HepG2 (cell line): ENCODE measurements around the gene LAPTM4A. TPM values are rescaled to one million over a fixed set of nuclear protein-coding genes. Genes with fewer than 3 reads are reported as not detected.

Experiments used
- ATF2 ChIP-seq: sonication (generic); formaldehyde crosslinking; IDR thresholded peaks from 2 replicates; pipeline ENCODE4 v1.4.0; 2020; ENCODE audit warnings: missing genetic modification reagents
- ETS1 ChIP-seq: sonication (generic); formaldehyde crosslinking; IDR thresholded peaks from 2 replicates; pipeline ENCODE4 v1.4.0; 2020; ENCODE audit warnings: missing genetic modification reagents
- GRHL1 ChIP-seq: sonication (generic); formaldehyde crosslinking; conservative IDR thresholded peaks from 2 replicates; pipeline ENCODE4 v1.8.0; 2022; ENCODE audit warnings: missing genetic modification reagents
- KLF9 ChIP-seq: IDR thresholded peaks from 2 replicates; pipeline ENCODE4 v1.6.1; 2016; ENCODE audit warnings: low read depth
- MBNL3 ChIP-seq: fragments of 250-450 bp; sonication (Bioruptor Pico); conservative IDR thresholded peaks from 2 replicates; pipeline ENCODE4 v1.8.0; 2022; ENCODE audit warnings: mild to moderate bottlenecking, inconsistent platforms
- NFE2L2 ChIP-seq: fragments of 150-350 bp; IDR thresholded peaks from 2 replicates; pipeline ENCODE4 v1.6.1; 2014; ENCODE audit warnings: low read length
- NFIC ChIP-seq: IDR thresholded peaks from 2 replicates; pipeline ENCODE4 v1.6.1; 2012; ENCODE audit warnings: mild to moderate bottlenecking, low read length, inconsistent platforms
- SALL1 ChIP-seq: sonication (generic); formaldehyde crosslinking; IDR thresholded peaks from 2 replicates; pipeline ENCODE4 v1.8.0; 2022; ENCODE audit warnings: mild to moderate bottlenecking, missing genetic modification reagents
- SNAPC4 ChIP-seq: sonication (generic); formaldehyde crosslinking; IDR thresholded peaks from 2 replicates; pipeline ENCODE4 v1.4.0; 2020; ENCODE audit warnings: mild to moderate bottlenecking, missing genetic modification reagents
- TRAFD1 ChIP-seq: sonication (generic); formaldehyde crosslinking; IDR thresholded peaks from 2 replicates; pipeline ENCODE4 v1.5.1; 2020; ENCODE audit warnings: missing genetic modification reagents, mild to moderate bottlenecking, borderline replicate concordance
- ZBTB25 ChIP-seq: IDR thresholded peaks from 2 replicates; pipeline ENCODE4 v1.6.1; 2018; ENCODE audit warnings: missing genetic modification reagents
- ZNF275 ChIP-seq: sonication (generic); formaldehyde crosslinking; IDR thresholded peaks from 2 replicates; pipeline ENCODE4 v1.8.0; 2022; ENCODE audit warnings: missing genetic modification reagents, mild to moderate bottlenecking, inconsistent platforms, borderline replicate concordance
- ZNF564 ChIP-seq: sonication (generic); formaldehyde crosslinking; IDR thresholded peaks from 2 replicates; pipeline ENCODE4 v1.8.1; 2023; ENCODE audit warnings: mild to moderate bottlenecking, missing genetic modification reagents
- ZNF772 ChIP-seq: sonication (generic); formaldehyde crosslinking; IDR thresholded peaks from 2 replicates; pipeline ENCODE4 v1.5.0; 2020; ENCODE audit warnings: mild to moderate bottlenecking, missing genetic modification reagents
- polyA plus RNA-seq, 8 experiments: library from polyadenylated mRNA; depleted of rRNA in 3 of 8; stranded (reverse) in 7 of 8; unstranded in 1 of 8; fragments of >200 nt; fragmentation: Illumina TruSeq in 4 of 8; extraction: Trizol in 4 of 8; gene quantifications; 2 replicates each; pipeline versions ENCODE4 v1.2.1 to v1.2.3, GENCODE V29; 2011 to 2016; ENCODE audit warnings: low read depth in 4 of 8, missing spikeins in 1 of 8, mixed read lengths in 1 of 8; ENCODE audit not compliant: insufficient read depth in 1 of 8
- total RNA-seq, 5 experiments: library from RNA; depleted of rRNA; stranded (reverse); fragments of >200 nt; fragmentation: Illumina TruSeq; extraction: Trizol; gene quantifications; 2 replicates each; pipeline ENCODE4 v1.2.3, GENCODE V29; 2016; ENCODE audit warnings: low read depth in 1 of 5

LAPTM4A gene
- total and polyA plus RNA-seq, 2 of the 13 experiments (the other 11 are each of a cell fraction or from before 2014, with no cell fraction given), result 116 to 558 TPM

- TF ChIP-seq SNAPC4 (CRISPR knock-in tag), result peak; percentile 76; the same call in 1 of the 2 replicates
- no peak for TF ChIP-seq MBNL3 (CRISPR knock-in tag)
- TF ChIP-seq NFE2L2, result no peak
- TF ChIP-seq ETS1 (CRISPR knock-in tag), result no peak
- TF ChIP-seq ZNF275, result peak; percentile 97
- TF ChIP-seq ATF2 (CRISPR knock-in tag), result no peak; the same call in 1 of the 2 replicates
- no peak for TF ChIP-seq TRAFD1
- peak; percentile 87 for TF ChIP-seq ZNF772 (CRISPR knock-in tag)
- TF ChIP-seq GRHL1 (CRISPR knock-in tag), result no peak
- TF ChIP-seq NFIC, result no peak
- 0 out of 2 replicates have a peak, but pooled peaks have one; percentile 61 for TF ChIP-seq KLF9 (CRISPR knock-in tag)
- TF ChIP-seq ZNF564 (CRISPR knock-in tag), result peak; percentile 78; the same call in 1 of the 2 replicates
- peak; percentile 82 for TF ChIP-seq ZBTB25
- TF ChIP-seq SALL1, result peak; percentile 98
Observed at GRCh38 chr2:19989667-19990415, 61.6 kb downstream of the LAPTM4A start, which contains the start of gene WDR35 (continued).
